Measurements from ENCODE around the gene UBL4A. TPM values are rescaled to one million over a fixed set of nuclear protein-coding genes. Genes with fewer than 3 reads are reported as not detected.

Gene UBL4A
- total RNA-seq, 1 experiment from 2014 or later: 38.8 TPM

- no peaks in the 10 kb centered on the region for H3K4me1 ChIP-seq
- Mint-ChIP-seq H3K4me1 (ENCODE audit: low read depth, unreplicated experiment) (no peaks in the 10 kb centered on the region), H3K27ac (ENCODE audit: unreplicated experiment) (no peak overlapping the region), H3K4me3 (ENCODE audit: unreplicated experiment) (no peak overlapping the region), H3K9me3 (ENCODE audit: unreplicated experiment) (no peaks in the 10 kb centered on the region), H3K27me3 (ENCODE audit: insufficient read depth, unreplicated experiment) (no peaks in the 10 kb centered on the region), H3K36me3 (ENCODE audit: insufficient read depth, unreplicated experiment) (peaks cover 19% of the 10 kb centered on the region)
- H3K9me3 ChIP-seq: no peaks in the 10 kb centered on the region
- H3K27me3 ChIP-seq (replicated peaks; ENCODE audit: control insufficient read depth, insufficient read depth, low read length): no peaks in the 10 kb centered on the region
- ChIA-PET POLR2A (no interaction called here), CTCF (no interaction called here)
- no peaks in the 10 kb centered on the region; the same call in 1 of the 2 replicates for H3K36me3 ChIP-seq (ENCODE audit: control insufficient read depth, insufficient read depth, low read length)
- no peak for DNase-seq
- no TSS peak for BruUV-seq (replicated peaks)
- TF ChIP-seq CTCF (IDR thresholded peaks at IDR 0.05; ENCODE audit: insufficient read depth in 1 of 2, low read depth in 1 of 2, low read length in 1 of 2, severe bottlenecking in 1 of 2, unreplicated experiment in 1 of 2): no peak
- intact Hi-C loops (cut with micrococcal nuclease; ENCODE audit: unreplicated experiment): no loop called here
- H3K4me3 ChIP-seq (ENCODE audit: low read depth, low read length): no peak overlapping the region
Measured at GRCh38 chrX:154472685-154473632, 13.5 kb downstream of the UBL4A start.

GRCh38 chrX:154471839-154472684 is 14.4 kb downstream of the UBL4A start:
- CTCF ChIA-PET: no interaction called here
- no peaks in the 10 kb centered on the region for H3K27me3 ChIP-seq (replicated peaks; ENCODE audit: control insufficient read depth, insufficient read depth, low read length)
- TF ChIP-seq CTCF (IDR thresholded peaks at IDR 0.05; ENCODE audit: insufficient read depth in 1 of 2, low read depth in 1 of 2, low read length in 1 of 2, severe bottlenecking in 1 of 2, unreplicated experiment in 1 of 2): no peak
- H3K36me3 ChIP-seq (ENCODE audit: control insufficient read depth, insufficient read depth, low read length): no peaks in the 10 kb centered on the region; the same call in 1 of the 2 replicates
- Mint-ChIP-seq H3K27ac (ENCODE audit: unreplicated experiment) (no peak overlapping the region), H3K9me3 (ENCODE audit: unreplicated experiment) (no peaks in the 10 kb centered on the region), H3K4me3 (ENCODE audit: unreplicated experiment) (no peak overlapping the region), H3K4me1 (ENCODE audit: low read depth, unreplicated experiment) (no peaks in the 10 kb centered on the region), H3K27me3 (ENCODE audit: insufficient read depth, unreplicated experiment) (no peaks in the 10 kb centered on the region), H3K36me3 (ENCODE audit: insufficient read depth, unreplicated experiment) (peaks cover 19% of the 10 kb centered on the region)
- no TSS peak for BruUV-seq (replicated peaks)
- DNase-seq: no peak
- intact Hi-C loops (cut with micrococcal nuclease; ENCODE audit: unreplicated experiment): no loop called here
- H3K4me3 ChIP-seq (ENCODE audit: low read depth, low read length): no peak overlapping the region
- POLR2A ChIA-PET: no interaction called here
- H3K9me3 ChIP-seq: no peaks in the 10 kb centered on the region
- no peaks in the 10 kb centered on the region for H3K4me1 ChIP-seq

- POLR2A ChIA-PET: no interaction called here
- Histone ChIP-seq H3K36me3 (ENCODE audit: control insufficient read depth, insufficient read depth, low read length) (no peaks in the 10 kb centered on the region; the same call in 1 of the 2 replicates), H3K9me3 (no peaks in the 10 kb centered on the region), H3K27me3 (replicated peaks; ENCODE audit: control insufficient read depth, insufficient read depth, low read length) (no peaks in the 10 kb centered on the region), H3K4me3 (ENCODE audit: low read depth, low read length) (no peak overlapping the region), H3K4me1 (no peaks in the 10 kb centered on the region)
- intact Hi-C loops (cut with micrococcal nuclease; ENCODE audit: unreplicated experiment): no loop called here
- Mint-ChIP-seq H3K4me3 (ENCODE audit: unreplicated experiment) (no peak overlapping the region), H3K36me3 (ENCODE audit: insufficient read depth, unreplicated experiment) (peaks cover 15% of the 10 kb centered on the region), H3K4me1 (ENCODE audit: low read depth, unreplicated experiment) (no peaks in the 10 kb centered on the region), H3K27me3 (ENCODE audit: insufficient read depth, unreplicated experiment) (no peaks in the 10 kb centered on the region), H3K27ac (ENCODE audit: unreplicated experiment) (no peak overlapping the region), H3K9me3 (ENCODE audit: unreplicated experiment) (no peaks in the 10 kb centered on the region)
- CTCF ChIA-PET: no interaction called here
- no peak for DNase-seq
- TF ChIP-seq CTCF (IDR thresholded peaks at IDR 0.05; ENCODE audit: insufficient read depth in 1 of 2, low read depth in 1 of 2, low read length in 1 of 2, severe bottlenecking in 1 of 2, unreplicated experiment in 1 of 2): no peak
- BruUV-seq (replicated peaks): no TSS peak
Measured at GRCh38 chrX:154470914-154471568, 15.4 kb downstream of the UBL4A start.
